Lower leg skin (tissue), 3 donors: ENCODE measurements around the gene TSPEAR.

Experiments
- CTCF ChIP-seq, 3 donors: fragments of 450-650 bp; IDR thresholded peaks; one replicate each; pipeline ENCODE4 v1.5.1; 2016; ENCODE audit warnings: antibody characterized with exemption in 3 of 3, mild to moderate bottlenecking in 3 of 3, moderate library complexity in 2 of 3
- POLR2A ChIP-seq, 2 donors: fragments of 450-650 bp; IDR thresholded peaks; one replicate each; pipeline ENCODE4 v1.6.1; 2016 to 2017; ENCODE audit warnings: antibody characterized with exemption in 2 of 2, mild to moderate bottlenecking in 1 of 2, moderate library complexity in 1 of 2

DNA sequence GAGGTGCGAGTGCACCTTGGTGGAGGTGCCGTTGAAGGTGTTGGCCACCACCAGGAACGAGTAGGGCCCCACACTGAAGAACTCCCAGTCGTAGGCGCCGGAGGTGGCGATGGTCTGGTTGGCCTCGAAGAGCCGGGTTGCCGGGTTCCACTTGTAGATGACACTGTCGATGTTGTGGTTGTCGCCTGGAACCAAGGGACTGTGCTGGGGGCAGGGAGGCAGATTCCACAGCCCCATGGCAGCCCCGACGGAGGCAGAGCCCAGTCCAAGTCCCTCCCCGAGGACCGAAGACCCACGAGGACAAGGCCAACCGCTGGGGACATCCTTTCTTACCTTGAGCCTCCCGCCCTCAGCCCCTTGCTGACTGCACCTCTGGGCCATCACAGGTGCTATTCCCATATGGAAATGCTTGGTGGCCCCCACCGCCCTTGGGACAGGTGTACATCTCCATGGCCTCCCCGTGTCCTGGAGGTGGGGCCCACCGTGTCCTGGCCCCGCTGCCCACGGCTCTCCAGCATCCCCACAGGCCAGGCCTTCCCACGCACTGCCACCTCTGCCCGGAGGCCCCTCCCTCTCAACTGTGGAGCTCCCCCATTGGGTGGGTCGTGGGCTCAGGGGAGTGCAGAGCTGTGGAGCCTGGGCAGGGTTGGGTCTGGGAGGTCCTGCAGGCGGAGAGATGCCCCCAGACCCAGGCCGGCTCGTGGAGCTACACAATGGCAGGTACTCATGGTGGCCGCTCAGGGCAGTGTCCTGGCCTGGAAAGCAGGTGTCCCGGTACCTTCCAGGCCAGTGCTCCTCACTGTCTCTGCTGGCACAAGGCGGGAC lies 189.2 kb downstream of the TSPEAR start:
- no peak for TF ChIP-seq CTCF (IDR thresholded peaks at IDR 0.05)
- TF ChIP-seq POLR2A (IDR thresholded peaks at IDR 0.05): no peak
